Activated naive CD4-positive, alpha-beta T cell treated with anti-CD3 and anti-CD28 coated beads for 36 hours (primary cell): ENCODE data around the gene RPRD2. TPM values are rescaled to one million over a fixed set of nuclear protein-coding genes. Genes with fewer than 3 reads are reported as not detected.

Source experiments
- CTCF ChIA-PET: fragments of 350-600 bp; sonication (Branson Sonifier 250); formaldehyde crosslinking; loops from one replicate; lab custom pipeline; 2021; ENCODE audit warnings: antibody characterized with exemption; lab: Charles Lee
- DNase-seq: peaks from one replicate; pipeline ENCODE4 v3.0.0-alpha.2; 2020
- H3K27ac Mint-ChIP-seq: one replicate; pipeline ENCODE4 v1.8.0; 2021; ENCODE audit warnings: mild to moderate bottlenecking, mixed read lengths
- H3K27me3 Mint-ChIP-seq: one replicate; pipeline ENCODE4 v1.8.0; 2021; ENCODE audit warnings: low read depth, mixed read lengths
- H3K36me3 Mint-ChIP-seq: one replicate; pipeline ENCODE4 v1.8.0; 2021; ENCODE audit warnings: low read depth, mixed read lengths
- H3K4me1 Mint-ChIP-seq: one replicate; pipeline ENCODE4 v1.8.0; 2021; ENCODE audit warnings: low read depth, mixed read lengths
- H3K4me3 Mint-ChIP-seq: one replicate; pipeline ENCODE4 v1.8.0; 2021; ENCODE audit warnings: mild to moderate bottlenecking, moderate library complexity, mixed read lengths
- H3K9me3 Mint-ChIP-seq: one replicate; pipeline ENCODE4 v1.8.0; 2021; ENCODE audit warnings: mixed read lengths
- intact Hi-C: fragments of 100-400 bp; cut with micrococcal nuclease; formaldehyde crosslinking; loops from one replicate; pipeline ENCODE4 v1.15.1; 2023
- total RNA-seq, 2 experiments: library from RNA; stranded (reverse); gene quantifications; one replicate each; pipeline ENCODE4 v1.2.3, GENCODE V29; 2021

Gene RPRD2
- total RNA-seq, 2 experiments from 2014 or later, result 20.9 to 22.9 TPM

DNA sequence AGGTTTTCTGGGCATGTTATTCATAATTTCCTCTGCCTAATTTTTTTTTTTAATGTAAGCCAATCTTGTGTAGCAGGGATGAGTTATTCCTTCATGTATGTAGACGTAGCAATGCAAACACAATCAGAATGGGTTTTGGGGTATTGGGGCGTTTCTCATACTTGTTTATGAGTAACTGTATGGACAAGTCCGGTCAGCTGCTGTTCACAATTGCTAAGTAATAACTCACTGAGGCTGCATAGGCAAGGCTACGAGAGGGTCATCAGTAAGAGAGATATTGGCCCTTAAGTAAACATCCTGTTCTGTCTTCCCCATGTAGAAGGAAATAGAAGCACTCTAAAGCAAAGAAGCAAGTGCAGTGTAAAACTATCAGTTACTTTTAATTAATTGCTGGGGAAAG lies 113.8 kb downstream of the RPRD2 start:
- no peak overlapping the region for H3K27ac Mint-ChIP-seq
- H3K9me3 Mint-ChIP-seq, result no peaks in the 10 kb centered on the region
- intact Hi-C loops, result no loop called here
- DNase-seq, result no peak
- H3K36me3 Mint-ChIP-seq, result peaks cover 2% of the 10 kb centered on the region
- H3K4me1 Mint-ChIP-seq, result peaks cover 7% of the 10 kb centered on the region
- CTCF ChIA-PET, result interaction anchor here (0.6 kb wide), 1 partner anchor 69 kb away, joined by 4 read pairs; no protein-coding TSS in a partner anchor
- H3K27me3 Mint-ChIP-seq, result no peaks in the 10 kb centered on the region
- H3K4me3 Mint-ChIP-seq, result no peak overlapping the region

DNA sequence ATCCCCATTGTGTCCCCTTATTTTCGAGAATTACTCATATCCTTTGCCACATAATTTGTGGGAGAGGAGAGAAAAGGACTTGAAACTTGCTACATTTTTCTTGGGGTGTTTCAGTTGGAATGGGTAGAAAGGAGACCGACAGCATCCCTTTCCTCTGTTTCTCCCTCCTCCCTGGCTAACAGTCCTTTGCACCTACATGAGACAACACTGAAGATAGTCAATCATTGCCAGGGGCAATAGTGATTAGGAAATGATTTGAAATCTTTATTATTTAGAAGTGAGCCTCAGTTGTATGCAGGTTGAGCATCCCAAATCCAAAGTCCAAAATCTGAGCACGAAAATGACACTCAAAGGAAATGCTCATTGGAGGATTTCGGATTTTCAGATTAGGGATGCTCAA lies 115.4 kb downstream of the RPRD2 start:
- intact Hi-C loops, result no loop called here
- Mint-ChIP-seq H3K9me3 (no peaks in the 10 kb centered on the region), H3K27ac (no peak overlapping the region), H3K27me3 (no peaks in the 10 kb centered on the region), H3K4me1 (peaks cover 7% of the 10 kb centered on the region), H3K36me3 (no peaks in the 10 kb centered on the region), H3K4me3 (no peak overlapping the region)
- CTCF ChIA-PET, result interaction anchor here (0.6 kb wide), 1 partner anchor 245 kb away, joined by 3 read pairs; no protein-coding TSS in a partner anchor
- DNase-seq, result no peak

DNA sequence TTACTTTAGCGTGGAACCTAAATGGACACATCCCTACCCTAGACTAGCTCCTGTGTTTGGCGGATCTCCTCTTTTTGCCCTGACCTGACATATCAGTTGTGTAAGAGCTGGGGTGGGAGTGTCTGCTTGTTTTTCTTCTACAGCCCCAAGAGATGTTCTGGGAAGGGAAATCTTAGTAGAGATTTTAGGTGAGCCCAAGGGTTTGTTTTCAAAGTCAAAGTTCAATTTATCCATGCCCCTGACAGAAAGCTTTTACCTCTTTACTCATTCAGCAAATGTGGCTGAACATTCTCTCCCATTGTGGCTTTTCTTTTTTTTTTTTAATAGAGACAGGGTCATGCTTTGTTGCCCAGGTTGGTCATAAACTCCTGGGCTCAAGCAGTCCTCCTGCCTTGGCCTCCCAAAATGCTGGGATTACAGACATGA lies 116.0 kb downstream of the RPRD2 start:
- no peaks in the 10 kb centered on the region for H3K36me3 Mint-ChIP-seq
- CTCF ChIA-PET, result interaction anchor here (0.6 kb wide), 1 partner anchor 244 kb away, joined by 3 read pairs; no protein-coding TSS in a partner anchor
- H3K4me3 Mint-ChIP-seq, result no peak overlapping the region
- no peak for DNase-seq
- no peaks in the 10 kb centered on the region for H3K27me3 Mint-ChIP-seq
- no peak overlapping the region for H3K27ac Mint-ChIP-seq
- H3K9me3 Mint-ChIP-seq, result no peaks in the 10 kb centered on the region
- H3K4me1 Mint-ChIP-seq, result peaks cover 7% of the 10 kb centered on the region
- intact Hi-C loops, result loop anchor here (10.0 kb wide), 1 partner anchor 145 kb away; the partner anchor contains the start of gene ENSA

DNA sequence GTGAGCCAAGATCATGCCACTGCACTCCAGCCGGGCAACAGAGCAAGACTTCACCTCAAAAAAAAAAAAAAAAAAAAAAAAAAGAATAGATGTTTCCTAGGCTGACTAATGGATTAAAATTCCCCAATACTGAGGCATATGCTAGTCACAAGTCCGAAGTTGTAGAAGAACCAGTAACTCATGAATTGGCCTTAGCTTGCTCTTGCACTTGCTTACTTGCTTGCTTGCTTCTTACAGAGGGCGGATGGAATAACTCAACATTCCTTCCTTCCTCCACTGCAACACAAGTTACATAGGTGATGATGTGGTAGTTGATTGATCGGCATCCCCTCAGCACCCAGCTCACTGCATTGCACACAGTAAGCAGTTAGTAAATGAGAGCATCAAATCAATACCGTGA lies 120.5 kb downstream of the RPRD2 start:
- Mint-ChIP-seq H3K9me3 (no peaks in the 10 kb centered on the region), H3K27ac (no peak overlapping the region), H3K27me3 (no peaks in the 10 kb centered on the region), H3K36me3 (peaks cover 9% of the 10 kb centered on the region), H3K4me3 (no peak overlapping the region), H3K4me1 (peaks cover 10% of the 10 kb centered on the region)
- CTCF ChIA-PET, result interaction anchor here (0.6 kb wide), 1 partner anchor 45 kb away, joined by 4 read pairs; no protein-coding TSS in a partner anchor
- intact Hi-C loops, result loop anchor here (10.0 kb wide), 1 partner anchor 140 kb away; the partner anchor contains the start of gene ENSA
- DNase-seq, result no peak

DNA sequence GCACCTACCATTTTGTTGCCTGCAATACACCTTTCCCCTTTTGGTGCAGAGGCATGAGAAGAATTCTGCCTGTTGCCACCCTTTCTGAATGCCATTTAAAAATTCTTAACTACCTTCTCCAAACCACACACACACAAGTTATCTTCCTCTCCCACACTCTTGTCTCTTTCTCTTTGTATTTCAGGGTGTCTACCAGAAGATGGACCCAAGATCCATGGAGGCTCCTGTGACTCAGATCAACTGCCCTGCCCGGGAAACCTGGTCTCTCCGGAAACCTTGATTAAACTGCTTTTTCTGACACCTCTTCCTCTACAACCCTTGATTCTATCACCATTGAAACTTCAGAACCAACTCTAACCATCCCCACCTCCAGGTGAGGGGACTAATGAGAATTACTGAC lies 120.9 kb downstream of the RPRD2 start:
- CTCF ChIA-PET, result no interaction called here
- Mint-ChIP-seq H3K27ac (no peak overlapping the region), H3K4me3 (no peak overlapping the region), H3K4me1 (peaks cover 10% of the 10 kb centered on the region), H3K9me3 (no peaks in the 10 kb centered on the region), H3K36me3 (peaks cover 9% of the 10 kb centered on the region), H3K27me3 (no peaks in the 10 kb centered on the region)
- DNase-seq, result no peak
- intact Hi-C loops, result loop anchor here (10.0 kb wide), 1 partner anchor 140 kb away; the partner anchor contains the start of gene ENSA

DNA sequence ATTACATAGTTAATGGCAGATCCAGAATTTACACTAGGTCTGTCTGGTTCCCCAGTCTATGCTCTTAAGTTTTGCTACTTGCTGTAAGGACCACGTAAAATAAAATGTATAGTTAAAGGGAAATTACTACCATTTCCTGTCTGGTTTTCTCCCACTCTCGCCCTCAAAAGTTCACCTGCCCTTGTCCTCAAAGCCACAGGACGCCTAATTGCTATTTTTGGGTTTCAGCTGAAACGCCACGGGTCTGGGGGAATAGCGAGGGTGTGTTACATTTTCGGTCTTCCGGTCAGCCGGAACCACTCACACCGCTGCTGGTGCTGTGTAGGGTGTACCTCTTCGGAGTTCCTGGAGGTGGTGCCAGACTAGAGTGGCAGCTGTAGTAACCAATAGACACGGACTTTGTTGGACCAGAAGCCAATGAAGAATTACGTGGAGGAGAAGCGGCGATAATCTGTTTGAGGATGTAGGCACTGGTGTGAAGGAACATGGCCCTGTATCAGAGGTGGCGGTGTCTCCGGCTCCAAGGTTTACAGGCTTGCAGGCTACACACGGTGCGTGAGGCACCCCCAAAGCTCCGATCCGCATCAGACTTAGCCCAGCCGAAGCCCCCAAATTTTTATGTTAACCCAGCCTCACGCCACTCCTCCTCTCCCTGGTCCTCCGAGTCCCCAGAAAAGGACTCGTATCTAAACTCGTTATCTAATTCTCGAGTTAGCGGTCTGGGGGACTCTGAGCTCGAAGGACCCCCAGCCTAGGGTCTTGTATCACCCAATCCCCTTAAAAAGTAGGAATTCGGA lies 123.2 kb downstream of the RPRD2 start, which contains the start of gene TARS2:
TARS2 (plus strand) TSS at position 454 of the 797 bp plus-strand sequence; CDS start at position 486, 32 bp downstream.
- peak; percentile 99 for DNase-seq
- H3K4me1 Mint-ChIP-seq, result peaks cover 10% of the 10 kb centered on the region
- H3K9me3 Mint-ChIP-seq, result no peaks in the 10 kb centered on the region
- H3K4me3 Mint-ChIP-seq, result peak within 1 kb of the TSS; percentile 98
- H3K27me3 Mint-ChIP-seq, result no peaks in the 10 kb centered on the region
- H3K36me3 Mint-ChIP-seq, result peaks cover 20% of the 10 kb centered on the region
- CTCF ChIA-PET, result interaction anchor here (0.6 kb wide), 1 partner anchor 29 kb away, joined by 3 read pairs; the partner anchor contains the start of gene FALEC
- peak within 1 kb of the TSS; percentile 96 for H3K27ac Mint-ChIP-seq
- intact Hi-C loops, result loop anchor here (1.0 to 10.0 kb wide), 5 partner anchors 28 to 210 kb away; partner anchors contain the start of genes ENSA, FALEC, GOLPH3L and PRPF3

DNA sequence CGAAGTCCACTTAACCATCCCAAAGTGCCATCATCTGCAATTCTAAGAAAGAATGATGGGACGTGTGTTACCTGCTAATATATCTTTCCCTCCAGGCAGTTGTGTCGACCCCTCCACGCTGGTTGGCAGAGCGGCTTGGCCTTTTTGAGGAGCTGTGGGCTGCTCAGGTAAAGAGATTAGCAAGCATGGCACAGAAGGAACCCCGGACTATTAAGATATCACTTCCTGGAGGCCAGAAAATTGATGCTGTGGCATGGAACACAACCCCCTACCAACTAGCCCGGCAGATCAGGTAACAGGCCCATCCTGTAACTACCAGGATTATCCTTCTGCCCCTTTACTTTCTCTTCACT lies 123.8 kb downstream of the RPRD2 start:
- Mint-ChIP-seq H3K36me3 (peaks cover 22% of the 10 kb centered on the region), H3K4me1 (peaks cover 10% of the 10 kb centered on the region), H3K27ac (peak overlapping the region; percentile 96), H3K27me3 (no peaks in the 10 kb centered on the region), H3K9me3 (no peaks in the 10 kb centered on the region), H3K4me3 (peak overlapping the region; percentile 98)
- DNase-seq, result no peak
- CTCF ChIA-PET, result no interaction called here
- intact Hi-C loops, result loop anchor here (1.0 to 10.0 kb wide), 5 partner anchors 28 to 209 kb away; partner anchors contain the start of genes ENSA, FALEC, GOLPH3L and PRPF3

DNA sequence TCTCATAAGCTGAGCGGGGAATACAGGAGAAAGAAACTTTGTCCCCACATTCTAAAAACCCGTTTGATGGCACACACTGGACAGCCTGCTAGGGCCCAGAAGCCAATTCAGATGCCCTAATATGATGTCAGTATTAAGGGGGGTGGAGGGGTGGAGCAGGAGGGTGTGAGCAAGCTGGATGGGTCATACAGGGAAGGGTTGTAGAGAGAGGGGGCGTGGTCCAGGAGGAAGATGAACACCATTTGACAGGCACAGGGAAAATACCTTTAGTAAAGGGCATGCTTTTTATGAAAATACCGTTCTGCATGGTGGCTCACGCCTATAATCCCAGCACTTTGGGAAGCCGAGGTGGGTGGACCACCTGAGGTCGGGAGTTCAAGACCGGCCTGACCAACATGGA lies 129.2 kb downstream of the RPRD2 start:
- H3K27ac Mint-ChIP-seq, result no peak overlapping the region
- no peak for DNase-seq
- H3K9me3 Mint-ChIP-seq, result no peaks in the 10 kb centered on the region
- no peak overlapping the region for H3K4me3 Mint-ChIP-seq
- H3K4me1 Mint-ChIP-seq, result peaks cover 5% of the 10 kb centered on the region
- peaks cover 44% of the 10 kb centered on the region for H3K36me3 Mint-ChIP-seq
- H3K27me3 Mint-ChIP-seq, result no peaks in the 10 kb centered on the region
- intact Hi-C loops, result no loop called here
- CTCF ChIA-PET, result no interaction called here

DNA sequence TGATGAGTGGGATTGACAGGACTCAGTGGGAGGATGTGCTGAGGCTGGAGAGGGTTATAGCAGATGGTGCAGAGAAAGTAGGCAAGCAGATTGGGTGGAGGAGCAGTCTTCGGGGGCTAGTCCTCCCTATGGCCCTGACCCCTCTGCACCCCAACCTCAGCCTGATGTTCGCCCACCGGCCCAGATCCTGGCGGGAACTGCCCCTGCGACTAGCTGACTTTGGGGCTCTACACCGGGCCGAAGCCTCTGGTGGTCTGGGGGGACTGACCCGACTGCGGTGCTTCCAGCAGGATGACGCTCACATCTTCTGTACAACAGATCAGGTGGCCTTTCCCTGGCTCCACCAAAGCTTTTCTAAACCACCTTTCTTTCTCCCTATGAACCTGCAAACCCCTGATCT lies 134.4 kb downstream of the RPRD2 start:
- Mint-ChIP-seq H3K27me3 (no peaks in the 10 kb centered on the region), H3K36me3 (peaks cover 39% of the 10 kb centered on the region), H3K4me3 (no peak overlapping the region), H3K27ac (no peak overlapping the region), H3K4me1 (no peaks in the 10 kb centered on the region), H3K9me3 (no peaks in the 10 kb centered on the region)
- DNase-seq, result no peak
- CTCF ChIA-PET, result interaction anchor here (0.6 to 1.7 kb wide), 4 partner anchors 17 to 833 kb away, joined by 3 to 5 read pairs (median 4); no protein-coding TSS in a partner anchor
- intact Hi-C loops, result no loop called here

DNA sequence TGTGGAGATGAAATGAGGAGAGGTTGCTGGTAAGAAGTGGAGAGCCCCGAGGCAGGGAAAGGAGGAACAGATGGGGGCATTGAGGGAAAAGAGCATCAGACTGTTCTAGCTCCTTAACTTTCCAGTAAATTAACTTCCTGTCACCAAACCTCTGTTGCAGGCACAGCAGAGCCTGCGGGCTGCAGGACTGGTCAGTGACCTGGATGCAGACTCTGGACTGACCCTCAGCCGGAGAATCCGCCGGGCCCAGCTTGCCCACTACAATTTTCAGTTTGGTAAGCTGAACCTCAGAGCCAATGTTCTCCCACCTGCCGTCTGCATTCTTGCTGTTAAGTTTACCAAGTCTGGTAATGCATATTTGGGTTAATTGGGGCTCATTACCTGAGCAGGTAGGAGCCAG lies 141.5 kb downstream of the RPRD2 start:
- Mint-ChIP-seq H3K27me3 (no peaks in the 10 kb centered on the region), H3K4me3 (no peak overlapping the region), H3K4me1 (no peaks in the 10 kb centered on the region), H3K9me3 (no peaks in the 10 kb centered on the region), H3K36me3 (peaks cover 25% of the 10 kb centered on the region), H3K27ac (no peak overlapping the region)
- CTCF ChIA-PET, result interaction anchor here (0.6 kb wide), 1 partner anchor 593 kb away, joined by 3 read pairs; no protein-coding TSS in a partner anchor
- intact Hi-C loops, result no loop called here
- no peak for DNase-seq

DNA sequence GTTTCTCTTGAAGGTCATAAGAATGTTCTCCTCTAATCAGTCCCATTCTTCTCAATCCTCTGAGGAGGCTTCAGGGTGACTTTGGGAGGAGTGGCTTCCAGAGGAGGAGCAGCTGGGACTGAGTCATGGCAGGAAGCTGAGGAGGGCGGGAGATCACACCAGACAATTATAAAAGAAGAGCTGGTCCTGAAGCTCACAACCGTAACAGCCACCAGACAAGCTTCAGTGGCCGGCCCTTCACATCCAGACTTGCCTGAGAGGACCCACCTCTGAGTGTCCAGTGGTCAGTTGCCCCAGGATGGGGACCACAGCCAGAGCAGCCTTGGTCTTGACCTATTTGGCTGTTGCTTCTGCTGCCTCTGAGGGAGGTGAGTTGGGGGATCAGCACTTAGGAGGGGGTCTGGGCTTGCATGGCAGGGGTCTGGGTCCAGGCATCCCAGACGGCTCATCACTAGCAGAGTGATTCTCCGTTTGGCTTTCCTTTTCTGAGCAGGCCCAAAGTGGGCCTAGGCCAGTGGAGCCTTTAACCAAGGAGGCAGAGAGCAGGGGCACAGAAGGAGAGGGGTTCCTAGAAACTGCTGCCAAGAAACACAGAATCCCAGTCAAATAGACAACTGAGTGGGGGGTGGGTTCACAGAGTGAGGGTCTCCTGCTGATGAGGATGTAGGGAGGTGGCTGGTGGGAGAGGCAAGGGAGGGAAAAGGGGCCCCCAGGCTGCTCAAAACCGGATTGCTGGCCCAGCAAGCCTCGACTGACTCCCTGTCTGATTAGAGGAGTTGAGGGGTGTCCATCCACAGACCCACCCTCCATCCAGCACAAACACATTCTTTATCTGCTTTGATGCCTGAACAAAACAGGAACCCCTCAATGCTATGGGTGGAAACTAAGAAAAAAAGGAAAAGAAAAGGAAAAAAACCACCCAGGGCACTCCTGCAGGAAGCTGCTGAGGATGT lies 144.2 kb downstream of the RPRD2 start, which contains the start of gene ECM1:
ECM1 (plus strand) TSS at position 198 of the 953 bp plus-strand sequence; CDS start at position 299, 101 bp downstream.
- no peak within 1 kb of the TSS for H3K27ac Mint-ChIP-seq
- H3K4me1 Mint-ChIP-seq, result no peaks in the 10 kb centered on the region
- CTCF ChIA-PET, result interaction anchor here (0.6 kb wide), 1 partner anchor 19 kb away, joined by 3 read pairs; no protein-coding TSS in a partner anchor
- no peaks in the 10 kb centered on the region for H3K27me3 Mint-ChIP-seq
- peaks cover 19% of the 10 kb centered on the region for H3K36me3 Mint-ChIP-seq
- H3K9me3 Mint-ChIP-seq, result no peaks in the 10 kb centered on the region
- intact Hi-C loops, result no loop called here
- DNase-seq, result no peak
- no peak within 1 kb of the TSS for H3K4me3 Mint-ChIP-seq
